ENCODE measurements around the gene PAN3.

PAN3 gene

DNA sequence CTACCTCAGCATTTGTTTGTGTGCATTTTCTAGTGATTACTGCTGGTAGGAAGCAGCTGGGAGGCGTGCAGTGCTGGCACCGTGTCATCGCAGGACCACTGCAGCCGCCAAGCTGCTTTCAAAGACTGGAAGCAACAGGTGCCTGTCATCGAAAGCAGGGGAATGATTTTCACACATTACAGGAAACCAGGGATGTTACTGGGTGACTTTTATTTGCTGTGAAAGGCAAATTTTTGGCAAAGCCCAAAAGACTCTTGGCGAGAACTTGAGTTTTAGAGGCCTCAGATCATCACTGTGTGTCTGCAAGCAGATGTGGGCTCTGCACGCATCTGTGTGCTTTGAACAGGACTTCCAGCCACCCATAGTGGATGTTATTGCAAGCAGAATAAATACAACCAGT lies 180.2 kb downstream of the PAN3 start:
- no peaks in the 10 kb centered on the region for H3K4me1 ChIP-seq (ENCODE audit: insufficient read depth, low read length, severe bottlenecking)
- H4K20me1 ChIP-seq (ENCODE audit: insufficient read depth, low read length): no peaks in the 10 kb centered on the region
- no peak overlapping the region for H3K4me3 ChIP-seq (ENCODE audit: low read depth, low read length, poor library complexity, severe bottlenecking)
- no peaks in the 10 kb centered on the region for H3K9me3 ChIP-seq (ENCODE audit: low read length)
- H3F3A ChIP-seq (ENCODE audit: insufficient read depth, low read length): no peaks in the 10 kb centered on the region
- no peak overlapping the region for H3K27ac ChIP-seq (ENCODE audit: low read depth, low read length, poor library complexity, severe bottlenecking)
- H3K9ac ChIP-seq (ENCODE audit: low read length): no peak overlapping the region
- no peaks in the 10 kb centered on the region for H3K27me3 ChIP-seq (ENCODE audit: insufficient read depth, low read length)
- H2AFZ ChIP-seq (ENCODE audit: low read length): no peak overlapping the region
- no peaks in the 10 kb centered on the region for H3K9me2 ChIP-seq (ENCODE audit: low read depth, low read length)
- H3K79me2 ChIP-seq (ENCODE audit: insufficient read depth, low read length): no peaks in the 10 kb centered on the region
- H3K36me3 ChIP-seq (ENCODE audit: insufficient read depth, low read length): no peaks in the 10 kb centered on the region
- H3K4me2 ChIP-seq (ENCODE audit: low read length): no peak overlapping the region
- TF ChIP-seq, protein P1, sequence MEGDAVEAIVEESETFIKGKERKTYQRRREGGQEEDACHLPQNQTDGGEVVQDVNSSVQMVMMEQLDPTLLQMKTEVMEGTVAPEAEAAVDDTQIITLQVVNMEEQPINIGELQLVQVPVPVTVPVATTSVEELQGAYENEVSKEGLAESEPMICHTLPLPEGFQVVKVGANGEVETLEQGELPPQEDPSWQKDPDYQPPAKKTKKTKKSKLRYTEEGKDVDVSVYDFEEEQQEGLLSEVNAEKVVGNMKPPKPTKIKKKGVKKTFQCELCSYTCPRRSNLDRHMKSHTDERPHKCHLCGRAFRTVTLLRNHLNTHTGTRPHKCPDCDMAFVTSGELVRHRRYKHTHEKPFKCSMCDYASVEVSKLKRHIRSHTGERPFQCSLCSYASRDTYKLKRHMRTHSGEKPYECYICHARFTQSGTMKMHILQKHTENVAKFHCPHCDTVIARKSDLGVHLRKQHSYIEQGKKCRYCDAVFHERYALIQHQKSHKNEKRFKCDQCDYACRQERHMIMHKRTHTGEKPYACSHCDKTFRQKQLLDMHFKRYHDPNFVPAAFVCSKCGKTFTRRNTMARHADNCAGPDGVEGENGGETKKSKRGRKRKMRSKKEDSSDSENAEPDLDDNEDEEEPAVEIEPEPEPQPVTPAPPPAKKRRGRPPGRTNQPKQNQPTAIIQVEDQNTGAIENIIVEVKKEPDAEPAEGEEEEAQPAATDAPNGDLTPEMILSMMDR (IDR thresholded peaks at IDR 0.05; ENCODE audit: low read length): no peak
- TF ChIP-seq EZH2 (IDR thresholded peaks at IDR 0.05; ENCODE audit: borderline replicate concordance, low read length): no peak

- H3K4me2 ChIP-seq (ENCODE audit: low read length): no peak overlapping the region
- no peak for TF ChIP-seq EZH2 (IDR thresholded peaks at IDR 0.05; ENCODE audit: borderline replicate concordance, low read length)
- TF ChIP-seq, protein P1 (IDR thresholded peaks at IDR 0.05; ENCODE audit: low read length): no peak
- no peaks in the 10 kb centered on the region for H3K4me1 ChIP-seq (ENCODE audit: insufficient read depth, low read length, severe bottlenecking)
Observed at GRCh38 chr13:28319528-28319927, 181.2 kb downstream of the PAN3 start.

GRCh38 chr13:28320209-28320608 lies 181.9 kb downstream of the PAN3 start:
- no peaks in the 10 kb centered on the region for H3K9me3 ChIP-seq (ENCODE audit: low read length)
- no peaks in the 10 kb centered on the region for H3F3A ChIP-seq (ENCODE audit: insufficient read depth, low read length)
- H3K27ac ChIP-seq (ENCODE audit: low read depth, low read length, poor library complexity, severe bottlenecking): no peak overlapping the region
- no peaks in the 10 kb centered on the region for H3K36me3 ChIP-seq (ENCODE audit: insufficient read depth, low read length)
- no peak overlapping the region for H2AFZ ChIP-seq (ENCODE audit: low read length)
- no peaks in the 10 kb centered on the region for H4K20me1 ChIP-seq (ENCODE audit: insufficient read depth, low read length)
- no peaks in the 10 kb centered on the region for H3K9me2 ChIP-seq (ENCODE audit: low read depth, low read length)
- H3K9ac ChIP-seq (ENCODE audit: low read length): no peak overlapping the region
- no peaks in the 10 kb centered on the region for H3K27me3 ChIP-seq (ENCODE audit: insufficient read depth, low read length)
- TF ChIP-seq, protein P1 (IDR thresholded peaks at IDR 0.05; ENCODE audit: low read length): no peak
- TF ChIP-seq EZH2 (IDR thresholded peaks at IDR 0.05; ENCODE audit: borderline replicate concordance, low read length): no peak
- no peaks in the 10 kb centered on the region for H3K4me1 ChIP-seq (ENCODE audit: insufficient read depth, low read length, severe bottlenecking)
- H3K4me3 ChIP-seq (ENCODE audit: low read depth, low read length, poor library complexity, severe bottlenecking): no peak overlapping the region
- H3K79me2 ChIP-seq (ENCODE audit: insufficient read depth, low read length): no peaks in the 10 kb centered on the region
- H3K4me2 ChIP-seq (ENCODE audit: low read length): no peak overlapping the region

More at GRCh38 chr13:28319528-28319927, 181.2 kb downstream of the PAN3 start:
- H3K27me3 ChIP-seq (ENCODE audit: insufficient read depth, low read length): no peaks in the 10 kb centered on the region
- no peak overlapping the region for H3K27ac ChIP-seq (ENCODE audit: low read depth, low read length, poor library complexity, severe bottlenecking)
- no peaks in the 10 kb centered on the region for H4K20me1 ChIP-seq (ENCODE audit: insufficient read depth, low read length)
- no peaks in the 10 kb centered on the region for H3K9me3 ChIP-seq (ENCODE audit: low read length)
- H3F3A ChIP-seq (ENCODE audit: insufficient read depth, low read length): no peaks in the 10 kb centered on the region
- H3K4me3 ChIP-seq (ENCODE audit: low read depth, low read length, poor library complexity, severe bottlenecking): no peak overlapping the region
- no peaks in the 10 kb centered on the region for H3K36me3 ChIP-seq (ENCODE audit: insufficient read depth, low read length)
- H3K79me2 ChIP-seq (ENCODE audit: insufficient read depth, low read length): no peaks in the 10 kb centered on the region
- no peak overlapping the region for H3K9ac ChIP-seq (ENCODE audit: low read length)
- no peak overlapping the region for H2AFZ ChIP-seq (ENCODE audit: low read length)
- no peaks in the 10 kb centered on the region for H3K9me2 ChIP-seq (ENCODE audit: low read depth, low read length)

Data from OCI-LY1 (cell line).